HG03354 (cell line): ENCODE measurements around the gene RAB21.
A peak's percentile ranks its signal among the peaks of the same experiment; 100 is the strongest.

Experiments
- ATAC-seq: cut with Tn5 transposase; IDR thresholded peaks from one replicate; pipeline ENCODE4 v1.9.1; 2021; ENCODE audit warnings: mild to moderate bottlenecking; ENCODE audit not compliant: unreplicated experiment, poor library complexity, severe bottlenecking

The RAB21 gene

GRCh38 chr12:71754461-71755145 lies at the start of gene RAB21:
TSS of gene RAB21 (plus strand) at chr12:71754863. CDS start at chr12:71755130, 267 bp downstream.
- peak; percentile 97 for ATAC-seq

GRCh38 chr12:71704920-71705319 lies 49.7 kb upstream of the RAB21 start:
- ATAC-seq, result no peak

- ATAC-seq, result no peak
Measured at GRCh38 chr12:71708658-71709057, 46.0 kb upstream of the RAB21 start.

- ATAC-seq, result no peak
Measured at GRCh38 chr12:71710276-71711125, 44.2 kb upstream of the RAB21 start.

- no peak for ATAC-seq
Measured at GRCh38 chr12:71718611-71719010, 36.1 kb upstream of the RAB21 start.

GRCh38 chr12:71719647-71720370 lies 34.9 kb upstream of the RAB21 start:
- no peak for ATAC-seq

- no peak for ATAC-seq
Measured at GRCh38 chr12:71721783-71722505, 32.7 kb upstream of the RAB21 start.

GRCh38 chr12:71725011-71725410 lies 29.7 kb upstream of the RAB21 start:
- ATAC-seq, result no peak

- no peak for ATAC-seq
Measured at GRCh38 chr12:71726548-71726947, 28.1 kb upstream of the RAB21 start.

GRCh38 chr12:71727958-71728357 lies 26.7 kb upstream of the RAB21 start:
- ATAC-seq, result no peak

- no peak for ATAC-seq
Measured at GRCh38 chr12:71730936-71731335, 23.7 kb upstream of the RAB21 start.

GRCh38 chr12:71731439-71732356 lies 23.0 kb upstream of the RAB21 start:
- no peak for ATAC-seq

GRCh38 chr12:71732357-71732712 lies 22.3 kb upstream of the RAB21 start:
- ATAC-seq, result no peak

GRCh38 chr12:71737197-71737596 lies 17.5 kb upstream of the RAB21 start:
- no peak for ATAC-seq

- ATAC-seq, result no peak
Measured at GRCh38 chr12:71742998-71743397, 11.7 kb upstream of the RAB21 start.

GRCh38 chr12:71744522-71745300 lies 10.0 kb upstream of the RAB21 start:
- no peak for ATAC-seq

- peak; percentile 91 for ATAC-seq
Measured at GRCh38 chr12:71746974-71747611, 7.6 kb upstream of the RAB21 start.
